GM03348 (cell line): ENCODE results near the gene ARL3.
A peak's percentile ranks its signal among the peaks of the same experiment; 100 is the strongest.

ENCODE experiments used
- DNase-seq: peaks from one replicate; pipeline ENCODE4 v3.0.0; 2012; ENCODE audit warnings: low spot score

The ARL3 gene

GRCh38 chr10:102634686-102635085, 79.5 kb downstream of the ARL3 start:
- DNase-seq: no peak

DNA sequence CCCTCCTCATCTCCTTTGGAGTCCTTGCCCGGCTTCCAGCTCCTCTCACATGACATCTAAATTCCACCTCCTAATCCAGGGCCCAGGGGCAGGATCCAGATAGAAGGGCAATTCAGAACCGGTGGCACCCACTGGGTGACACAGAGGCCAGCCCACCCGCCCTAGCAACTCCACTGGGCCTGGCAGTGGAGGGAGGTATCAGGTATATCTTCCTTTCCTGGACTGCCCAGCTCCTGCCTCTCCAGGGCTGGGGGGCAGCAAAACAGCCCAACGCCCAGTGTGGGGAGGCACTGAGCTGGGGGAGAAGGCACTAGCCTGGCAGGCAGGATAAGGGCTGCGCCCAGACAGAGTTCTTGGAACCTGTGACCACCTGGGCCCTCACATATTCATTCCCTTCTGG, 80.3 kb downstream of the ARL3 start:
- no peak for DNase-seq

GRCh38 chr10:102633287-102633686, 80.9 kb downstream of the ARL3 start:
- DNase-seq: no peak

- DNase-seq: no peak
Observed at GRCh38 chr10:102632394-102633111, 81.6 kb downstream of the ARL3 start.

GRCh38 chr10:102631525-102632393, 82.4 kb downstream of the ARL3 start:
- DNase-seq: no peak

DNA sequence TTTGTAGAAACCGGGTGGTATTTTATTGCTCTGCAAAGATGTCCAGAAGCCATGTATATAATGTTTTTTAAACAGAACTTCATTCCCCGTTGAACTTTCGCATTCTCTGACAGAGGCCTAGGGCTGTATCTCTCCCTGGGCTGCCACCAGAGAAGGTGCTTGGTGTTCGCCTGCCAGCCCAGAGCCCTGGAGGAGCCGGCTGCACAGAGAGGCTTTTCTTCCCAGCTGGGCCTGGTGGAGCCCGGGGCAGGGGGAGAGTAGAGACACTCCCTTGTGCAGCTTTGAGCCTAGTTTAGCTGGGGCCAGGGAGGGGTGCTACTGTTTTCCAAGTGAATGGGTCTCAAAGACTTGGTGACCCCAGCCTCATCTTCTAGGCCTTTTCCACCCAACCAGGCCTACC, 83.5 kb downstream of the ARL3 start:
- no peak for DNase-seq

- DNase-seq: peak; percentile 89
Observed at GRCh38 chr10:102629661-102630614, 84.3 kb downstream of the ARL3 start.

DNA sequence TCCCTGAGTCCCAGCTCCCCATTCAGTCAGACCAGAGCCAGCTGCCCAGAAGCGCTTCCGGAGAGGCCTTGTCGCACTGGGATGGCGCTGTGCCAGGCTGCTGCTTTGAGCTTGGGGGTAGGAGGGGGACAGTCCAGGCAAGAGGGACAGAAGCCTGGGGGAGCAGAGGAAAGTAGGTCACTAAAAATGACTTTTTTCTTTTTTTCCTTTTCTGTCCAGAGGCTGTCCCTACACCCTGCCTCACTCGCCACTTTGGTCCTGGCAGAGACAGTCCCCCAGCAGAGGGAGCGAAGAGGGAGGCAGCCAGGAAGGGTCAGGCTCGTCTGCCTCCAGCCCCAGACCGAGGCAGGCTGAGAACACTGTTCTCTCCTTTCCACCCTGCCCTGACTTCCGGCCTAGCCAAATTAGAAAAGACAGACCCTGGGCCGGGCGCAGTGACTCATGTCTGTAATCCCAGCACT, 85.7 kb downstream of the ARL3 start:
- no peak for DNase-seq

DNA sequence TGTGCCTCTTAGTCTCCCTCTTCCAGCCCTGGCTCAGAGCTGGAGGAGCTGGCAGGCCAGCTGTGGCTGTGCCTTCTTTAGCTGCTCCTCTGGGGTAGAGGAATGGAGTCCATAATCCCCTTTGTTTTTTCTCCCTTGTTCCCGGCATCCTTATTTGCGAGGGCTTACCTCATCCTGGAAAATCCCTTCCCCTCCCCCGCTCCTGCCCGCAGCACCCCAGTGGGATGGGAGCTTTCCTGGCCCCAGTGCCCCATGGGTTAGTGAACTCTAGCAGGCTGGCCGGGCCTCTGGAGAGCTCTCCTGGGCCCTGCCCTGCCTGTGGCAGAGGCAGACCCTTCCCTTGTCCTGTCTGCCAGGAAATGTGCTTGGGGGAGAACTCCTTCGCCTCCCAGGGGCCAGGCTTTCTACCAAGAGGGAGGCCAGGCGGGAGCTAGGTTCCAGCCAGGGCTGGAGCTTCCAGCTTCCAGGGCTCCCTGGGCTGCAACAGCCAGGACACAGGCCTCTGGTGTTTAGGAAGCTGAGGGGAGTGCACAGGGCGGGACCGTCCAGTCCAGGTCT, 86.4 kb downstream of the ARL3 start:
- DNase-seq: peak; percentile 82

DNA sequence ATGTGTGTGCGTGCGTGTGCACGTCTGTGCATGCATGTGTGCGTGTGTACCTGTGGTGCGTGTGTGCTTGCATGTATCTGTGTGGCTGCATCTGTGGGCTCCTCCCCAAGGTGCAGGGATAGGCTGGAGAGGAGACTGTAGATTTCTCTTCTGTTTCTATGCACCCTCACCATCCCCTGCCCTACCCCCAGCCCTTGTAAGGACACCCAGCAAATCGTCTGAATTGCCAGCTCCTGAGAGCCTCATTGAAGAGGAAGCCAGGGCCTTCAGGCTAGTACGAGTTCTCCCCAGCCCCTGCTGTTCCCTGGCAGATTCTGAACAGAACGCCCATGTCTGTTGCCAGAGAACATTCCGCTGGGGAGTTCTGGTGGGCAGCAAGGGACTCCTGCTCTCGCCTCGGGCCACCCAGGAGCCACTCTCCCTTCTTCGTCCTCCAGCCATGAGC, 86.9 kb downstream of the ARL3 start:
- no peak for DNase-seq

GRCh38 chr10:102626026-102626685, 88.0 kb downstream of the ARL3 start:
- DNase-seq: no peak

- no peak for DNase-seq
Observed at GRCh38 chr10:102624751-102625645, 89.2 kb downstream of the ARL3 start.

- no peak for DNase-seq
Observed at GRCh38 chr10:102624094-102624493, 90.1 kb downstream of the ARL3 start.
